ENCODE results near the gene NDUFV1. TPM values are rescaled to one million over a fixed set of nuclear protein-coding genes. Genes with fewer than 3 reads are reported as not detected.

Gene NDUFV1
- total and polyA plus RNA-seq, 9 of the 15 experiments (the other 6 are each of a cell fraction or from before 2014, with no cell fraction given): 10.8 to 423 (median 209) TPM

- in situ Hi-C loops (cut with MboI) (no loop called here), intact Hi-C loops (cut with micrococcal nuclease) (loop anchor here (5.0 kb wide), 1 partner anchor 65 kb away; no protein-coding TSS in a partner anchor)
- BruUV-seq (replicated peaks): no TSS peak
- no peak for ATAC-seq
- POLR2A ChIA-PET: interaction anchor here (0.6 to 1.1 kb wide), 4 partner anchors 20 to 45 kb away, joined by 3 to 4 read pairs (median 3); no protein-coding TSS in a partner anchor
- Histone ChIP-seq H3K4me3 (no peak overlapping the region), H3K9me1 (ENCODE audit: control insufficient read depth, insufficient read depth, low read length) (no peaks in the 10 kb centered on the region), H3K4me1 (replicated peaks in 1 of 2; ENCODE audit: control insufficient read depth in 2 of 2, insufficient read depth in 2 of 2, low read length in 2 of 2) (peaks cover 10 to 72% of the 10 kb centered on the region in 2 experiments), H3K9me3 (replicated peaks; ENCODE audit: control insufficient read depth, insufficient read depth, low read depth, low read length) (no peaks in the 10 kb centered on the region), H3K9ac (ENCODE audit: insufficient read depth in 1 of 2, low read depth in 2 of 2, low read length in 2 of 2) (peak overlapping the region in 1 of 2 experiments; percentile 70; a peak in 2 of 4 replicates), H3K36me3 (ENCODE audit: control insufficient read depth, insufficient read depth, low read length) (peaks cover 15% of the 10 kb centered on the region; the same call in 1 of the 3 replicates), H3K79me2 (ENCODE audit: control insufficient read depth, insufficient read depth, low read length) (no peaks in the 10 kb centered on the region), H4K20me1 (replicated peaks; ENCODE audit: control insufficient read depth, insufficient read depth, low read length) (no peaks in the 10 kb centered on the region), H3K4me2 (ENCODE audit: insufficient read depth, low read length) (no peak overlapping the region), H2AFZ (ENCODE audit: low read depth, low read length) (no peak overlapping the region), H3K27ac (ENCODE audit: extremely low read depth, low read depth, low read length) (no peak overlapping the region), H3K27me3 (ENCODE audit: control insufficient read depth in 2 of 2, insufficient read depth in 2 of 2, low read length in 2 of 2) (no peaks in the 10 kb centered on the region)
- TF ChIP-seq ZNF318 (IDR thresholded peaks at IDR 0.05; ENCODE audit: borderline replicate concordance in 1 of 2, low read depth in 1 of 2): no peak
- no peak for TF ChIP-seq KDM2B (CRISPR knock-in tag; IDR thresholded peaks at IDR 0.05)
- TF ChIP-seq ZBTB17 (CRISPR knock-in tag; IDR thresholded peaks at IDR 0.05): no peak
- TF ChIP-seq CREM (IDR thresholded peaks at IDR 0.05; ENCODE audit: low read depth): no peak
- TF ChIP-seq NFIX (CRISPR knock-in tag; IDR thresholded peaks at IDR 0.05; ENCODE audit: low read depth): no peak
- TF ChIP-seq MCM5 (IDR thresholded peaks at IDR 0.05; ENCODE audit: low read depth): no peak
- 92% methylated on average over 2 of the region's 2 CpGs for WGBS (ENCODE audit: insufficient coverage, low coverage, missing lambda C conversion rate)
- no peak for DNase-seq (ENCODE audit: extremely low read depth in 1 of 4, low spot score in 3 of 4)
- no peak for FAIRE-seq
- CTCF ChIA-PET (ENCODE audit: low intra/inter-chr PET ratio): no interaction called here
Observed at GRCh38 chr11:67631853-67632174, 25.1 kb downstream of the NDUFV1 start.
